Parathyroid adenoma (tissue), 2 donors: ENCODE measurements around the gene MICALL2.
"Not testable (repeated sequence)": the region's sequence is repeated elsewhere in the genome, so short reads cannot be mapped to it uniquely, and the experiment has no call there.

Source experiments
- H2AFZ ChIP-seq: fragments of 300-600 bp; sonication (generic); one replicate; pipeline ENCODE4 v1.7.0; 2017; ENCODE audit warnings: antibody characterized with exemption, mild to moderate bottlenecking
- H3K27ac ChIP-seq: fragments of 300-600 bp; sonication (generic); one replicate; pipeline ENCODE4 v1.7.0; 2017
- H3K27me3 ChIP-seq: fragments of 300-600 bp; sonication (generic); one replicate; pipeline ENCODE4 v1.7.0; 2017; ENCODE audit warnings: low read length; ENCODE audit not compliant: control insufficient read depth, insufficient read depth
- H3K36me3 ChIP-seq: fragments of 300-600 bp; sonication (generic); one replicate; pipeline ENCODE4 v1.7.0; 2017; ENCODE audit warnings: low read length; ENCODE audit not compliant: control insufficient read depth, insufficient read depth
- H3K4me1 ChIP-seq: fragments of 300-600 bp; sonication (generic); one replicate; pipeline ENCODE4 v1.7.0; 2017; ENCODE audit warnings: control low read depth
- H3K4me2 ChIP-seq: fragments of 300-600 bp; sonication (generic); one replicate; pipeline ENCODE4 v1.7.0; 2017; ENCODE audit warnings: low read length
- H3K4me3 ChIP-seq: fragments of 300-600 bp; sonication (generic); one replicate; pipeline ENCODE4 v1.7.0; 2017; ENCODE audit warnings: low read depth, low read length
- H3K79me2 ChIP-seq: fragments of 300-600 bp; sonication (generic); one replicate; pipeline ENCODE4 v1.7.0; 2017; ENCODE audit warnings: control low read depth
- H3K9ac ChIP-seq: fragments of 300-600 bp; sonication (generic); one replicate; pipeline ENCODE4 v1.7.0; 2017; ENCODE audit warnings: mild to moderate bottlenecking
- H3K9me3 ChIP-seq: fragments of 300-600 bp; sonication (generic); one replicate; pipeline ENCODE4 v1.7.0; 2017; ENCODE audit warnings: low read length; ENCODE audit not compliant: control insufficient read depth
- TF ChIP-seq, protein P1 (sequence below): fragments of 300-600 bp; sonication (generic); IDR thresholded peaks from one replicate; pipeline ENCODE4 v1.7.0; 2017; ENCODE audit warnings: antibody characterized with exemption, mild to moderate bottlenecking
- donor health status: primary hyperparathyroidism.

The MICALL2 gene

GRCh38 chr7:1447551-1448244, 11.6 kb downstream of the MICALL2 start:
- TF ChIP-seq, protein P1, sequence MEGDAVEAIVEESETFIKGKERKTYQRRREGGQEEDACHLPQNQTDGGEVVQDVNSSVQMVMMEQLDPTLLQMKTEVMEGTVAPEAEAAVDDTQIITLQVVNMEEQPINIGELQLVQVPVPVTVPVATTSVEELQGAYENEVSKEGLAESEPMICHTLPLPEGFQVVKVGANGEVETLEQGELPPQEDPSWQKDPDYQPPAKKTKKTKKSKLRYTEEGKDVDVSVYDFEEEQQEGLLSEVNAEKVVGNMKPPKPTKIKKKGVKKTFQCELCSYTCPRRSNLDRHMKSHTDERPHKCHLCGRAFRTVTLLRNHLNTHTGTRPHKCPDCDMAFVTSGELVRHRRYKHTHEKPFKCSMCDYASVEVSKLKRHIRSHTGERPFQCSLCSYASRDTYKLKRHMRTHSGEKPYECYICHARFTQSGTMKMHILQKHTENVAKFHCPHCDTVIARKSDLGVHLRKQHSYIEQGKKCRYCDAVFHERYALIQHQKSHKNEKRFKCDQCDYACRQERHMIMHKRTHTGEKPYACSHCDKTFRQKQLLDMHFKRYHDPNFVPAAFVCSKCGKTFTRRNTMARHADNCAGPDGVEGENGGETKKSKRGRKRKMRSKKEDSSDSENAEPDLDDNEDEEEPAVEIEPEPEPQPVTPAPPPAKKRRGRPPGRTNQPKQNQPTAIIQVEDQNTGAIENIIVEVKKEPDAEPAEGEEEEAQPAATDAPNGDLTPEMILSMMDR = no peak
- H3K79me2 ChIP-seq = no peaks in the 10 kb centered on the region
- H3K4me2 ChIP-seq = no peak overlapping the region
- no peaks in the 10 kb centered on the region for H3K4me1 ChIP-seq
- no peaks in the 10 kb centered on the region for H3K27me3 ChIP-seq
- no peak overlapping the region for H3K4me3 ChIP-seq
- H3K9ac ChIP-seq = no peak overlapping the region
- no peak overlapping the region for H2AFZ ChIP-seq
- no peaks in the 10 kb centered on the region for H3K9me3 ChIP-seq
- no peak overlapping the region for H3K27ac ChIP-seq
- H3K36me3 ChIP-seq = no peaks in the 10 kb centered on the region

DNA sequence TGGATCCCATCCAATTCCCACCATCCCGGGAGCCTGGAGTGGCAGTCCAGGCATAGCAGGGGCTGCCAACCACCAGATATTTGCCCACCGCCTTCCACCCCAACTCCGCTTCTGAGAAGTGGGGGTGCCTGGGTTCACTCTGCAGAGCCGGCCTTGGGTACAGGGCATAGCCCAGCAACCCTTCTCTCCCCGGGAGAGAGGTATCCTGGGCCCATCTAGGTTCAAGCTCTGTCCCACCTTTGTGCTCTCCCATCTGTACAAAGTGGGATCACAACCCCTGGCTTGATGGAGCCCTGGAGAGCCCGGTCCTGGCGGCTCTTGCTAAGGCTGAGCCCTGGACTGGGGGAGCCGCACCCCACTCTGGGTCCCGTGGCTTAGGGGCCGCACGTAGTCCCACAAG, 12.2 kb downstream of the MICALL2 start:
- H3K27ac ChIP-seq = no peak overlapping the region
- H3K4me3 ChIP-seq = no peak overlapping the region
- H3K27me3 ChIP-seq = no peaks in the 10 kb centered on the region
- no peak overlapping the region for H3K4me2 ChIP-seq
- no peaks in the 10 kb centered on the region for H3K36me3 ChIP-seq
- no peak overlapping the region for H2AFZ ChIP-seq
- no peaks in the 10 kb centered on the region for H3K4me1 ChIP-seq
- H3K79me2 ChIP-seq = no peaks in the 10 kb centered on the region
- TF ChIP-seq, protein P1 = no peak
- H3K9ac ChIP-seq = no peak overlapping the region
- no peaks in the 10 kb centered on the region for H3K9me3 ChIP-seq

DNA sequence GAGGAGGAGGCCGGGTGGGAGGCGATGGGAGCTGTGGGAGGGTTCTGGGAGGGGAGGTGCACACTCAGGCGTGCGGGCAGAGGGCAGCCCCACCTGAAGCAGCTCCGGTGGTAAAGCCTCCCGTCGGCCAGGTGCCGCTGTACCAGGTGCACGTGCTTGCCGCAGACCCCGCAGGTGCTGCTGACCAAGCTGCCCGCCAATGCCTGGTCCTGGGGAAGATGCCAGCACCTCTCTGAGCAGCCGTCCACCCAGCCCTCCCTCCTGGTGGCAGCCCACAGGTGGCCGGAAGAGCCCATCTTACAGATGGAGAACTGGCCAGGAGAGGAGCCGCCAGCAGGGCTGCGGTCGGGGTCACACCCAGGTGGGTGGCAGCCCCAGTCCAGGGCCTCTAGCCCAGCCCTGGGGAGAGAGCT, 12.6 kb downstream of the MICALL2 start:
- H3K36me3 ChIP-seq = no peaks in the 10 kb centered on the region
- H3K9me3 ChIP-seq = no peaks in the 10 kb centered on the region
- no peak overlapping the region for H3K27ac ChIP-seq
- H3K4me1 ChIP-seq = no peaks in the 10 kb centered on the region
- H3K27me3 ChIP-seq = no peaks in the 10 kb centered on the region
- H3K9ac ChIP-seq = no peak overlapping the region
- H3K4me3 ChIP-seq = no peak overlapping the region
- no peaks in the 10 kb centered on the region for H3K79me2 ChIP-seq
- H2AFZ ChIP-seq = no peak overlapping the region
- no peak overlapping the region for H3K4me2 ChIP-seq
- TF ChIP-seq, protein P1 = no peak

DNA sequence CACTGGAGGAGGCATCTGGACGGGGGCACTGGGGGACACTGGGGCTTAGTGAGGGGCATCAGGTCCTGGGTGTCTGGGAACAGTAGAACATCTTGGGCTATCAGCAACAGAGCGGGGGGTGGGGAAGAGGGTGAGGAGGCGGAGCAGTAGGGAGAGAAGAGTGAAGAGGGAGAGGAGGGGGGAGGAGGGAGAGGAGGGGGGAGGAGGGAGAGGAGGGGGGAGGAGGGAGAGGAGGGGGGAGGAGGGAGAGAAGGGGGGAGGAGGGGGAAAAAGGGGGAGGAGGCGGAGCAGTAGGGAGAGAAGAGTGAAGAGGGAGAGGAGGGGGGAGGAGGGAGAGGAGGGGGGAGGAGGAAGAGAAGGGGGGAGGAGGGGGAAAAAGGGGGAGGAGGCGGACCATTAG, 13.2 kb downstream of the MICALL2 start:
- H3K36me3 ChIP-seq, H2AFZ ChIP-seq, H3K9me3 ChIP-seq, H3K9ac ChIP-seq, H3K4me2 ChIP-seq, H3K79me2 ChIP-seq, H3K4me1 ChIP-seq, H3K4me3 ChIP-seq, H3K27ac ChIP-seq, H3K27me3 ChIP-seq: not testable (repeated sequence)

- TF ChIP-seq, protein P1 = no peak
- Histone ChIP-seq H3K4me2 (no peak overlapping the region), H3K4me3 (no peak overlapping the region), H3K9ac (no peak overlapping the region), H3K27ac (no peak overlapping the region), H3K4me1 (no peaks in the 10 kb centered on the region), H3K36me3 (no peaks in the 10 kb centered on the region), H3K79me2 (no peaks in the 10 kb centered on the region), H3K9me3 (no peaks in the 10 kb centered on the region), H3K27me3 (no peaks in the 10 kb centered on the region), H2AFZ (no peak overlapping the region)
These were observed 13.9 kb downstream of the MICALL2 start for GRCh38 chr7:1445341-1445740.
